ENCODE measurements around the gene MYL12B.

MYL12B gene

DNA sequence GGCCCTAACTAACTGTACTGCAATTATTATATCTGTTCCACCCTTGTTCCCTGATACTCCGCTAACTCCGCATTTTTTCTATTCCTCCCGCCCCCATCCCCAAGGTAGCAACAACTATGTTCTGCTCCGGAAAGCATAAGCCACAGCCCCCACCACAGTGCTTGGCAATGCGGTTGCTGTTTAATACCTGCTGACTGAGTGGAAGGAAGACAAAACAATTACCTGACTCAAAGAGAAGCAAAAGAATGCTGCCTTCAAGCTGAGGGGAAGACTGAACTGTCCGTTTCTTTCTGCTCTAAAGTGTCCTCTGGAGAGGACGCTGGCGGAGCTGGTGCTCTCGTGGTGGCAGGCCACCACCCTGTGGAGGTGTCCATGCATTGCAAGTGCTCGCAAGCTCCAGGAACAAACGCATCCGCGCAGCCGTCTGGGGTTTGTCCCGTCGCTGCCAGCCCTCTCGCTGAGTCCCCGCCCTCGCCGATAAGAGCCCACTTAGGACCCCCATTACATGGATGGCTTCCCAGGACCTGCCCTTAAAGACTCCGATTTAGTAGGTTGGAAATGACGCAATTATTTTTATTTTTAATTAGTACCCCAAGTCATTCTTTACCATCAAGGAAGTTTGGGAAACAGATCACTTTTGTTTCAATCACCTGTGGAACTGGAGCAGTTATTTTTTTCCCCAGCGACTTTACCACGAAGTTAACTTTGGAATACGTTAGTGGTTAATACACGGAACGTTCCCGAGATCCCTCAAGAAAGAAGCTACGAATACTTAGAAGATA, 15.9 kb upstream of the MYL12B start:
- no peak for TF ChIP-seq JUND (IDR thresholded peaks at IDR 0.05; ENCODE audit: low read depth)
- in situ Hi-C loops (cut with HindIII; ENCODE audit: low pct_unique_long_range_greater_than_20kb, low sequenced_read_pairs) = no loop called here
- peak in 1 of 2 experiments; percentile 85 for DNase-seq (ENCODE audit: low read depth in 1 of 2, low spot score in 1 of 2)

DNA sequence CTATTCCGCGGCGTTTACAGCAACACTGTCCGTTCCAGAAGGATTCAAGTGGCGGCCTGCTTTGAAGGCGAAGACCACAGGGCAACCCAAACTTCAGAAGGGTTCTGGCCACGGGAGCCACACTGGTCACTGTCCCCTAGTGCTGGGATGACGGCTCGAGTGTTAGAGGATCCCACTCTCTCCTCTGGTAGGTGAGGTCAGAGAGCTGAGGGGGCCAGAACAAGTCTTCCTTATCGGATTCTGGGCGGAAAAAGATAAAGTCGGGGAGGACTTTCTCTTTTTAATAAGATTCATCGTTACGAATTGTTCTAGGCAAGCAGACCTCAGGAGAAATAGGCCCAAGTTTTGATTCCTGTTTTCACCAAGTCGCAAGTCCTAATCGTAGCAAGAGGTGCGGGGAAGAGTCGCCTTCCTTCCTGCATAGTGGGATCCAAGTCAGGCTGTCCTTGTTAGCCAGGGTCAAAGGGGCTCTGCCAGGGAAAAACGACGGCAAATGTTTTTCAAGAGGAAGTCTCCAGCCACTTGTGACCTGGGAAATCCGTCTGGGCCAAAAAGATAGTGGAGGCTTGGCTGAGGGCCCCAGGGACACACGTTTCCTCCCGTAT, 15.2 kb upstream of the MYL12B start:
- no peak; the same call in 1 of the 2 replicates for TF ChIP-seq JUND (IDR thresholded peaks at IDR 0.05; ENCODE audit: low read depth)
- DNase-seq (ENCODE audit: low read depth in 1 of 2, low spot score in 1 of 2) = no peak
- in situ Hi-C loops (cut with HindIII; ENCODE audit: low pct_unique_long_range_greater_than_20kb, low sequenced_read_pairs) = no loop called here

DNA sequence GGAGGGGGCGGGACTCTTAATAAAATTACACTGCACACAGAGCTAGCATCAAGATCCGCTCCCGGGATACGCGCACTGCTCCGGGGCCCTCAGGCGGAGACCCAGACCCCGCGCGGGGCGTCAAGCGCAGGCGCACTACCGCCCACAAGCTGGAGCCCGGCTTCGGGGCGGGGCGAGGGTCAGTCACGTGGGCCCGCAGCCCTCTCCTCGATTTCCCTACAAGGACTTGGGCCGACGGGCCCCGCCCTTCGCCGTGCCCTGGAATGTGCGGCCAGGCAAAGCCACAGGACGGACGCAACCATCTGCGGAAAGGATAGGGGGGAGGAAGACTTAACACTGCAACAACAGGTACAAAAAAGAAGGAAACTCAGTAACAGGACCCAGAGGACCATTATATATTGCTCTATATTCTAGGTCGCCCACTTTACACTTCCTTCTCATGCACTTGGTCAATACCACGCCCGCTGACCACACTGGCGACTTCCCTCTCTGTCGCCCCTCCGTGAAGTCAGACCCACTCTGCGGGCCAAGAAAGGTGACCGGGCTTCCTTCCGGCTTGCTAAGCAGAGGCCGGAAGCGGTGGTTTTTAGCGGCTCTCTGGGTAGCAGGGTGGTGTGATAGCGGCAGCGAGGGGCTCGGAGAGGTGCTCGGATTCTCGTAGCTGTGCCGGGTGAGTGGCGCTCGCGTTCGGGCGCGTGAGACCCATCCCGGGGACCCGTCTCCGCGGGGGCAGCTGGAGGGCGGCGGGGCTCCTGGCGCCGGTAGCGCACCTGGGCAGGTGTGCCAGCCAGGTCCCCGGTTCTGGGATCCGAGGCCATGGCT, 14.5 kb upstream of the MYL12B start, which contains the start of gene MYL12A:
MYL12A (plus strand) TSS at position 562 of the 822 bp plus-strand sequence. CDS start 5,447 bp downstream, outside the sequence.
- in situ Hi-C loops (cut with HindIII; ENCODE audit: low pct_unique_long_range_greater_than_20kb, low sequenced_read_pairs) = no loop called here
- DNase-seq (ENCODE audit: low read depth in 1 of 2, low spot score in 1 of 2) = peak; percentile 52 to 96
- no peak for TF ChIP-seq JUND (IDR thresholded peaks at IDR 0.05; ENCODE audit: low read depth)

DNA sequence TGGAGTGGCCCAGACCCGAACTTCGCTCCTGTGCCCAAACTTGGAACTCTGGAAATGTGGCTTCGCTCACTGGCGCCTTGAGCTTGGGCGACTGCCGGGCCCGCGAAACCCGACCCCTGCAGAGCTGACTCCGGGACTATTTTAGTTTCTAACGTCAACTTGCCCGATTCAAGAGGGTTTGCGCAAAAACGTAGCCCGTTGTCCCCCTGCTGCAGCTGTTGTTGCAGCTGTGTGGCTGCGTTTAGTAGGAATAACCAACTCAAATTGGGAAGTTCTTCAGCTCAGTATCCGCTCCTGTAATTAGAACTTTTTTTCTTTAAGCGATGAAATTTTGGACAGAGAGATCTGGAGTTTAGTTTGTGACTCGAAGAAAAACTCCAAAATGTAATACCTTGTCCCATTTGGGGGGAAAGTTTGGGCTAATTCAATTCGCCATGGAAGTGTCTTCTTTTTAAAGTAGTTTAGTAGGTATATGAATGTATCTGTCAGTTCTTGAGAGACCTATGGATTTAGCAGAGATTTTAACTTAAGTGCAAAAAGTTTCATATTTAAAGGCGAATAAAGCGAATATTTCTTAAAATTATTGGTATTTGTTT, 13.8 kb upstream of the MYL12B start:
- in situ Hi-C loops (cut with HindIII; ENCODE audit: low pct_unique_long_range_greater_than_20kb, low sequenced_read_pairs) = no loop called here
- DNase-seq (ENCODE audit: low read depth in 1 of 2, low spot score in 1 of 2) = no peak
- no peak for TF ChIP-seq JUND (IDR thresholded peaks at IDR 0.05; ENCODE audit: low read depth)

DNA sequence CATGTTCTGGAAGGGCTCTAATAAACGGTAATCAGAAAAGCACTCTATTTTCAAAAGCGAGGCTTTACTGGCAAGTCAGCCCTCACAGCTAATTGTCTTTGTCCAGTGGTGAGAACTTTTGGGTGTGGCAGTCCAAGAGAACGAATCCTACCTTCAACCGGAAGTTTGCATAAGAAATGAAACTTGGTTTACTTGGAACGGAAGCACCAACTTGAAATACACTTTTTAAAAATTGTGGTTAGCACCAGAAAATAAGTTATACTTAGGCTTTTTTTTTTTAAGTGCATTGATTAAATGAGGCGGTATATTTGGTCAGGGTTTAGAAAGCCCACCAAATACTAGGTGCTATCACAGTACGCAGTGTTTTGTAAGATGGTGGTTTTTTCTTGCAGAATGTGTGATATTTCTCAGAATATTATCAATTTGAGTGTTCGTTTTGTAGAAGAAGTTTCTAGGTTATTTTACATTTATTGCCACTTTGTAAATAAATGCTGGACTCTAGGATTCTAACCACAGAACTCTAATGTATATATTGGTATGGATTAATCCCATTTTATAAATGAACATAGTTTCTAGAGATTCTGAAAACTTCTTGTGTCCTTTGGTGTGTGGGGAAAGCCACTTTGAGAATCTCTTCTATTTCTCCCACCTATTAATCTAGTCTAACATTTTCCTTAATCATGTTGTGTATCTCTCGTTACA, 13.1 kb upstream of the MYL12B start:
- peak in 1 of 2 experiments; percentile 57 for DNase-seq (ENCODE audit: low read depth in 1 of 2, low spot score in 1 of 2)
- in situ Hi-C loops (cut with HindIII; ENCODE audit: low pct_unique_long_range_greater_than_20kb, low sequenced_read_pairs) = no loop called here
- no peak for TF ChIP-seq JUND (IDR thresholded peaks at IDR 0.05; ENCODE audit: low read depth)

DNA sequence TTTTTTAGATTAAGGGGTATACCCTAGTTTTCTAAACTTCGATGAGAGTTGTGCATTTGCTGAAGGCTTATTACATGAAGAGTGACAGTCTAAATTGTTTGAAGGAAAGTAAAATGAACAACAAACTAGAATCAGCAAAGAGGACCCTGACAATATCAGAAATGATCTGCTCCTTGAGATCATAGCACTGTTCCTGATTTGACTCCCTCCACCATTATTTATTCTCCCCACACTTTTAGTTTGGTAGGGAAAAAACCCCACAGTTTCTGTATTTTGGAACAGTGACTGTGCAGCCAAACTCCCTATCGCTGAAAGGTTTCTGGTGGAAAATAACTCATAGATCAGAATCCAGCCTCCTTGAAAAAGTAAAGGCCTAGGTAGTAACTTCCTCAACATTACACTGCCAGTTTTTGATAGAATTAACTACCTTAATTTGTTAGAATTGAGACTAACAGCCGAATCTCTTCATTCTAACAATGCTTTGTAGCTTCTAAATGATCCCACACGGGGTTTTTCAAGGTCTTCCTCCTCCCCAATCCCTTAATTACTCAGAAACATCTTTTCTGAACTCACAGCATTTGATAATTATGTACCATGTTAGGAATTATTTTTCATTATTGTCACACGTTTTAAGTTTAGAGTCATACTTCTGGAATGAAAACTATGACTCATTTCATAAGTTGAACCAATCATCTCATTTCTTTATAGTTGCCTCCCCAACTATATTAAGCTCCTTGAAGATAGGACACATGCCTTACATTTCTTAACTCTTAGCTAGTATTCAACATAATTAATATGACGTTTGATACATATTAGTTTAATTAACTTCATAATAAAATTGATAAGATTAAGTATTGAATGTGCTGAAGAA, 11.5 kb upstream of the MYL12B start:
- TF ChIP-seq JUND (IDR thresholded peaks at IDR 0.05; ENCODE audit: low read depth) = no peak
- DNase-seq (ENCODE audit: low read depth in 1 of 2, low spot score in 1 of 2) = no peak
- in situ Hi-C loops (cut with HindIII; ENCODE audit: low pct_unique_long_range_greater_than_20kb, low sequenced_read_pairs) = no loop called here

DNA sequence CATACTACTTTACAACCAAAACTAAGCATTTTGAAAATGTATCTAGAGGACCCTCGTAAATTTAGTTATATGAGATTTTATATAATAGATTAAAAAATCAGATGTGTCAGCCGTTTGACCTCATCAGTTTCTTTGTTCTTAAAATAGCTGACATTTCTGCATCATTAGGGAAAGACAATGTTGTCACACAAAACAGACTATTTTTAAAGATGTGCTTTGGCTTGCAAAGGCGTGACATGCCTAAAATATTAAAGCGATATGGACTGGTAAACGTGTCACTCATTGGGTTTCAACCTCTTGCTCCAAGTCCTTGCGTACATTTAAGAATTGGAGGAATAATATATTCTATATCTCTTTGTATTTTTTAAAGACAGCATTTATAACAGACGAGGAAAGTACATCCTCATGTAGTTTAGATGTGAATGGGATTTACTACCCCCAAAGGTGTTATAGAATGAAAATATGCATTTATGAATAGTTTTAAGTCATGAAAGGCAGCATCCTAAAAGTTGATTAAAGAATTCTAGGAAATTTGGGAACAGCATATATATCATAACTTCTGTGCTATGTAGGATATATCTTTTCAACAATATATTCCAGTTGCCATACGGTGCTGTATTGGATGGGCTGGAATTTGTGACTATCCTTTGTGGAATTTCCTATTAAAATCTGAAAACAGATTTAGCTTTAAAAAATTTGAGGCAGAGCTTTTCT, 10.5 kb upstream of the MYL12B start:
- no peak for TF ChIP-seq JUND (IDR thresholded peaks at IDR 0.05; ENCODE audit: low read depth)
- no peak for DNase-seq (ENCODE audit: low read depth in 1 of 2, low spot score in 1 of 2)
- in situ Hi-C loops (cut with HindIII; ENCODE audit: low pct_unique_long_range_greater_than_20kb, low sequenced_read_pairs) = no loop called here

DNA sequence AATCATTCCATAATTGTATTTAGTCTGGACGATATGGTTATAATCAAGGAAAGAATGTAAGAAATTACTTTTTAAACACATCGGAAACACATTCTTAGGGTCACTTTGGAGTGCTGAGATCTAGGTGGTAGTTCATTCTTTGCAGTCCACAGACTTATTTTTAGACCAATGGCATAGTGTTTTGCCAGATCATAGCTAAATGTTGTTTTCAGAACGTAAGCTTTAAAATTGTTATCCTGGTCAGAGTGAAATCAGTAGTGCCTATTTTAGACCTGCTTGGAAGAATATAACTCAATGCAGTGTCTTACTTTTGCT, 10.0 kb upstream of the MYL12B start:
- TF ChIP-seq JUND (IDR thresholded peaks at IDR 0.05; ENCODE audit: low read depth) = no peak
- DNase-seq (ENCODE audit: low read depth in 1 of 2, low spot score in 1 of 2) = no peak
- in situ Hi-C loops (cut with HindIII; ENCODE audit: low pct_unique_long_range_greater_than_20kb, low sequenced_read_pairs) = no loop called here

DNA sequence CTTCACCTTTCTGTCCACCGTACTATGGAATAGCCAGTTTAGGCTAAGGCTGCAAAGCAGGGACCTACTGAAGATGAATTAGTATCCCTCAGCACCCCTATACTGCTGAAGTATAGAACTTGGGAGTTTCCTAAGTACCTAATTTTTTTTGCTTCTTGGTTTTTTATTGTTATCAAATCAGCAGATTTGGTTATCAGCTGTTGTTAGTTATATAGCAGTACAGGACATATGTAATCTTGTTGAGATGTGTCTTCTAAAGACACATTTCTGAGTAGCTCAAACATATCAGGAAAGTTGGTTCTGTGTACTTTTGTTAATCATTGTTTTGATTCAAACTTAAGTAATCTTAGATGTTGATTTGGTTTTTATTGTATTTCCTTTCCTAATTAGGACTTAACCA, 9.1 kb upstream of the MYL12B start:
- in situ Hi-C loops (cut with HindIII; ENCODE audit: low pct_unique_long_range_greater_than_20kb, low sequenced_read_pairs) = no loop called here
- TF ChIP-seq JUND (IDR thresholded peaks at IDR 0.05; ENCODE audit: low read depth) = no peak
- no peak for DNase-seq (ENCODE audit: low read depth in 1 of 2, low spot score in 1 of 2)

DNA sequence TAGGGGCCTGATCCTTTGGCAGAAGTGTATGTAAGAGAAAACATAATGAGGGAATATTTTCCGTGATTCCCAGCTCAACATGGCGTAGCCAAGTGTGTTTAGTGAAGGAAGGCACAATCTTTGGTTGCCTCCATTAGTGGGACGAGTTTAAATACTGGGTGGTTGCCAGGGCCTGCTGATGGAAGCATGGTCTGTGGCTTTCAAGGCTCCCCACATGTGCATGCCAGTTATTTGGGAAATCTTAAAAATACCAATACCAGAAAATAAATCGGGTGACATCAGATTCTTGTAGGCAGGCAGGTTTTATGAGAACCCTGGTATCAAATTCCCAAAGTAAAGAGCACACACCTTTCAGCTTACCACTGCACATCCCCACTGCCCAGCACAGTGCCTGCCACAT, 7.2 kb upstream of the MYL12B start:
- in situ Hi-C loops (cut with HindIII; ENCODE audit: low pct_unique_long_range_greater_than_20kb, low sequenced_read_pairs) = no loop called here
- TF ChIP-seq JUND (IDR thresholded peaks at IDR 0.05; ENCODE audit: low read depth) = no peak
- no peak for DNase-seq (ENCODE audit: low read depth in 1 of 2, low spot score in 1 of 2)

Data from T47D (cell line).